ENCODE measurements around the gene FAM187B. TPM values are rescaled to one million over a fixed set of nuclear protein-coding genes. Genes with fewer than 3 reads are reported as not detected.
"Not testable (repeated sequence)": the region's sequence is repeated elsewhere in the genome, so short reads cannot be mapped to it uniquely, and the experiment has no call there.

The FAM187B gene
- total RNA-seq, 1 donor from 2014 or later: not detected

DNA sequence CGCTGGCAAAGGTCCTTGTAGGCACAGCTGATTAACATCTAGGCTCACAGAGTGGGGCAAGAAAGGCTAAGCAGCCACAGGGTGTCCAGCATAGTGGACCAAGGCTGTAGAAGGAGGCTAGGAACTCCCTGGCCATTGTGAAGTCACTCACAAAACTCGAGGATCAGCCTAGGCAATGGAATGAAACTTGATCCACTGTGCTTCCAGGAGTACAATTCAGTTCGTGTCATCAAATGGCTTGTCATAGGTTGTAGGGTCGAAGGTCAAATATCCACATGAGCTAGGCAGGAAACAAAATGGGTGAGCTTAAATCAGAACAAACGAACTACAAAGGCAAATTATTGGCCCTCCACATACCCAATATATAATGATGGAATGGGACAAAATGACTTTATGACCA lies 4.4 kb upstream of the FAM187B start:
- Mint-ChIP-seq H3K27me3 (peaks cover 8% of the 10 kb centered on the region), H3K36me3 (ENCODE audit: low read depth) (no peaks in the 10 kb centered on the region), H3K4me3 (no peak overlapping the region), H3K4me1 (peaks cover 2% of the 10 kb centered on the region), H3K27ac (no peak overlapping the region), H3K9me3 (no peaks in the 10 kb centered on the region)
- intact Hi-C loops (cut with micrococcal nuclease): no loop called here
- DNase-seq: no peak

DNA sequence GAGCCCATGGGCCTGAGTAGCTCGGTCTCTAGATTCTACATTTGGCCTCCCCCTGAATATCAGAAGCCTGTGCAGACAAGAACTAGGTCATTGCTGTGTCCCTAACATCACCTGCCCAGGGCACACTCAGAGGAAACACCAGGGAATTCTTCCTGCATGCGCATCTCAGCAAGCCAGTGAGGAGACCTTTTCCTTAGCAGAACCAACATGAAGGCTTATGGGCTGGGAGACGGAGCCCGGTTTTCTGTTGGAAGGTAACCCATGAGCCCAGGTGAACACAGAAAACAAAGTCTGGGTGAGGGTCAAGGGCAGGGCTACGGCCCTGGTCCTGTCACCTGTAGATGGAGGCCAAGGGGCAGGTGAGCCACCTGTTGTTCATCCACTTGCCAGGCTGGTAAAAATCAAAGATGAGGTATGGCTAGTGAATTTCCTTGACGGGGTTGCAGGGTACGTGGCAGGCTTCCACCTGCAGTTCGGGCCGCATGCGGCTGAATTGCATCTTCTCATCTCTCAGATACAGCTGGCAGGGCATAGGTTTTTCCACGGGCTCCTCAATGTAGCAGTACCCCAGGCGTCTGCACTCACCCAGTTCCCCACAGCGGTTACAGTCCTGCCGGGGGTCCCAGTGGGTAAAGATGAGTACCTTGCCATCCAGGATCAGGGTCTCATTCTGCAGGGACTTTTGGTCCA lies 3.6 kb upstream of the FAM187B start:
- Mint-ChIP-seq H3K27ac (no peak overlapping the region), H3K4me3 (no peak overlapping the region), H3K36me3 (ENCODE audit: low read depth) (no peaks in the 10 kb centered on the region), H3K4me1 (peaks cover 2% of the 10 kb centered on the region), H3K27me3 (peaks cover 8% of the 10 kb centered on the region), H3K9me3 (no peaks in the 10 kb centered on the region)
- intact Hi-C loops (cut with micrococcal nuclease): no loop called here
- DNase-seq: no peak

DNA sequence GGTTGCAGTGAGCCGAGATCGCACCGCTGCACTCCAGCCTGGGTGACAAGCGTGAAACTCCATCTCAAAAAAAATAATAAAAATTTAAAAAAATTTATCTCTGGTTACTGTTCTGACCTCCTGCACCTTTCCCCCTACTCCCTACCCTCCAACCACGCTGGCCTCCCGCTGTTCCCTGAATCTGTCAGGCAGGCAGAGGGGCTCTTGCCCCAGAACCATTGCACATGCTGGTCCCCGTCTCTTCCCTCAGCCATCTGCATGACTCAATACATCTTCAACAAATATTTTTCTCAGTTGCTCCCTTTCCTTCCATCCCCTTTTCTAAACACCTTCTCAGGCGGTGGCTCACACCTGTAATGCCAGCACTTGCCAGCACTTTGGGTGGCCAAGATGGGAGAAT lies 1.1 kb upstream of the FAM187B start:
- peaks cover 7% of the 10 kb centered on the region for H3K4me1 Mint-ChIP-seq
- H3K4me3 Mint-ChIP-seq: no peak overlapping the region
- no peaks in the 10 kb centered on the region for H3K36me3 Mint-ChIP-seq (ENCODE audit: low read depth)
- peaks cover 8% of the 10 kb centered on the region for H3K27me3 Mint-ChIP-seq
- no peak for DNase-seq
- no peak overlapping the region for H3K27ac Mint-ChIP-seq
- intact Hi-C loops (cut with micrococcal nuclease): no loop called here
- no peaks in the 10 kb centered on the region for H3K9me3 Mint-ChIP-seq

DNA sequence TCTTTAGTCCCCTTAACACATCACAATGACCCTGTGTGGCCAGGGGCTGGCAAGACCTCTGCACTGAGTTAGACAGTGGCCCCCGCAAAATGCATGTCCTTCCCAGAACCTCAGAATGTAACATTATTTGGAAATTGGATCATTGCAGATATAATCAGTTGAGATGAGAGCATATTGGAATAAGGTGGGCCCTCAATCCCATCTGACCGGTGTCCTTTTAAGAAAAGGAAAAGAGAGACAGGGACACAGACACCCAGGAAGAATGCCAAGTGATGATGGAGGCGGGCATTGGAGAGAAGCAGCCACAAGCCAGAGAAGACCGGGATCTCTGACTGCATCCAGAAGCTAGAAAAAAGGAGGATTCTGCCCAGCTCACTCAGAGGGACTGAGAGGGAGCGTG lies 1.8 kb downstream of the FAM187B start:
- no peaks in the 10 kb centered on the region for H3K36me3 Mint-ChIP-seq (ENCODE audit: low read depth)
- H3K9me3 Mint-ChIP-seq: peaks cover 5% of the 10 kb centered on the region
- peaks cover 3% of the 10 kb centered on the region for H3K27me3 Mint-ChIP-seq
- H3K4me1 Mint-ChIP-seq: peaks cover 12% of the 10 kb centered on the region
- no peak overlapping the region for H3K27ac Mint-ChIP-seq
- H3K4me3 Mint-ChIP-seq: no peak overlapping the region
- no peak for DNase-seq
- intact Hi-C loops (cut with micrococcal nuclease): no loop called here

DNA sequence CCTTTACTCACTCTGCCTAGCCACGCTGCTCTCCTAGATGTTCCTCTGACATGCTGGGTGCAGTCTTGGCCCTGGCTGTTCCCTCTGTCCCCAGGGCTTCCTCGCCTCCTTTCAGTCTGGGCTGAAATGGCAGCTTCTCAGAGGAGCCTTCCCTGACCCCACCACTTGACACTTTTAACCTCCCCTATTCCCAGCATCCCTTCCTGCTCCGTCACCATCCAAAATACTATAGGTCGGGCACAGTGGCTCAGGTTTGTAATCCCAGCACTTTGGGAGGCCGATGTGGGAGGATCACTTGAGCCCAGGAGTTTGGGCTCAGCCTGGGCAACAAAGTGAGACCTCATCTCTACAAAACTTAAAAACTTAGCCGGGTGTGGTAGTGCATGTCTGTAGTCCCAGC lies 2.6 kb downstream of the FAM187B start:
- intact Hi-C loops (cut with micrococcal nuclease): no loop called here
- H3K4me3 Mint-ChIP-seq: no peak overlapping the region
- peaks cover 12% of the 10 kb centered on the region for H3K4me1 Mint-ChIP-seq
- H3K27ac Mint-ChIP-seq: no peak overlapping the region
- DNase-seq: no peak
- H3K9me3 Mint-ChIP-seq: peaks cover 5% of the 10 kb centered on the region
- no peaks in the 10 kb centered on the region for H3K36me3 Mint-ChIP-seq (ENCODE audit: low read depth)
- peaks cover 3% of the 10 kb centered on the region for H3K27me3 Mint-ChIP-seq

DNA sequence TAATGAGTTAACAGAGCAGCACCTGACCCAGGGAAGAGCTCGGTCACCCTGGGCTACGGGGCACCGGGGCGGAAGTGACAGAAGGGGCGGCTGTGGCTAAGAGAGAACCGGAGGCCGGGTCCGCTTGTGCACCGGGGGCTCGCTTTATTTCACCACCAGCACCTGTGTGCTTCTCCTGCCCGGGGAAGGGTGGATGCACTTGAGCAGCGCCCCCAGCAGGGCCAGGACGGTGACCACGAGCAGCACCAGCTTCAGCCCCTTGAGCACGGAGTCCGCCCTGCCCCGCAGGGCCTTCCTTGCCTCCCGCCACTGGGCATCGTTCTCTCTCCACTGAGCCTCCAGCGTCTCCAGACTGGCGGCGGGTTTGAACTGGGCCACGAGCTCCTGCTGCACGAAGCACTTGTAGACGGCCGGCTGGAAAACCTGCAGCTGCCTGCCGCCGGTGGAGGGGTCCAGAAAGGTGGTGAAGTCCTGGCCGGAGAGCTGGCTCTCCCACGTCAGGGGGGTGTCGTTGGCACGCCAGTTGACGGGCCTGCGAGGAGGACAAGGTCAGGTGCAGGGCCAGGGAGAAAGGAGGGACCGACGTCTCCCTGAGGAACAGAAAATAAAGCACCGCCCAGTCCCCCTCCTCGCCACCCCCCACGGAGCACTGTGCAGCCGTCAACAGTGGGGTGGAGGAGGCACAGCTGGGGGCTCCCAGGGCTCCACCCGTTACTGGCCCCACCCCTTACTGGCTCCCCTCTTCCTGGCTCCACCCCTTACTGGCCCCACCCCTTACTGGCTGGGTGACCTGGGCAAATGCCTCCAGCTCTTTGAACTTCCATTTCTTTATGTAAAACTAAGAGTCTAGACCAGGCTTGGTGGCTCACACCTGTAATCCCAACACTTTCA lies 3.6 kb downstream of the FAM187B start:
- peaks cover 3% of the 10 kb centered on the region for H3K27me3 Mint-ChIP-seq
- no peaks in the 10 kb centered on the region for H3K36me3 Mint-ChIP-seq (ENCODE audit: low read depth)
- intact Hi-C loops (cut with micrococcal nuclease): no loop called here
- H3K9me3 Mint-ChIP-seq: peaks cover 5% of the 10 kb centered on the region
- peaks cover 12% of the 10 kb centered on the region for H3K4me1 Mint-ChIP-seq
- H3K27ac Mint-ChIP-seq: no peak overlapping the region
- H3K4me3 Mint-ChIP-seq: no peak overlapping the region
- DNase-seq: peak; percentile 69

DNA sequence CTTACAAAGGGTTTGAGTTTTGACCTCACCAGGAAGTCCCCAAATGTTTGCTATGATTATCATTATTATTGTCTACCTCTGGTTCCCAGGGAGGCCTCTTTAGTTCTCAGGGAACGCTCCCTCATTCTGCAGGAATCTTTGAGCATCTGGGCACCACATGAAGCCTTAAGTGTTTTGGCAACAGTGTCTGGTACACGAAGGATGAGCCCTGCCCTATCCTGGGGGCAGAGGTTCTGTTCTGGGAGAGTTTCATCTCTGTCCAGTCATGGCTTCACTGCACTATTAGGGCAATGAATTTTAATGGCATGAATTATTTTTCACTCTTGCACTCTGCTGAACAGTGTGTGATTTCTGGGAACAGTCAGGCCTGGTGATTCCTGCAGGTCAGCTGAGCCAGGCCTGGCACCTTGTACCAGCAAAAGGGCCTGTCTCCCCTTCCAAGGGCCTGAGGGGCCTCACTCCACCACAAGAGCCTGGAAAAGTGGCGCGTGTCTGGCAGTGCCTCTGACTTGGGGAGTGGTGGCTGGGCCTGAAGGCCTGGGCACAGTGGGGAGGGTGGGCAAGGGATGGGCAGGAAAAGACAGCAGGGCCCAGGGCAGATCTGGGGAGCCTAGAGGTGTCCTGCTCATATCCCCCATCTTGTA lies 4.6 kb downstream of the FAM187B start:
- H3K27me3 Mint-ChIP-seq: no peaks in the 10 kb centered on the region
- peaks cover 12% of the 10 kb centered on the region for H3K4me1 Mint-ChIP-seq
- intact Hi-C loops (cut with micrococcal nuclease): no loop called here
- H3K27ac Mint-ChIP-seq: no peak overlapping the region
- no peak for DNase-seq
- H3K9me3 Mint-ChIP-seq: peaks cover 9% of the 10 kb centered on the region
- H3K36me3 Mint-ChIP-seq (ENCODE audit: low read depth): peaks cover 3% of the 10 kb centered on the region
- H3K4me3 Mint-ChIP-seq: no peak overlapping the region

DNA sequence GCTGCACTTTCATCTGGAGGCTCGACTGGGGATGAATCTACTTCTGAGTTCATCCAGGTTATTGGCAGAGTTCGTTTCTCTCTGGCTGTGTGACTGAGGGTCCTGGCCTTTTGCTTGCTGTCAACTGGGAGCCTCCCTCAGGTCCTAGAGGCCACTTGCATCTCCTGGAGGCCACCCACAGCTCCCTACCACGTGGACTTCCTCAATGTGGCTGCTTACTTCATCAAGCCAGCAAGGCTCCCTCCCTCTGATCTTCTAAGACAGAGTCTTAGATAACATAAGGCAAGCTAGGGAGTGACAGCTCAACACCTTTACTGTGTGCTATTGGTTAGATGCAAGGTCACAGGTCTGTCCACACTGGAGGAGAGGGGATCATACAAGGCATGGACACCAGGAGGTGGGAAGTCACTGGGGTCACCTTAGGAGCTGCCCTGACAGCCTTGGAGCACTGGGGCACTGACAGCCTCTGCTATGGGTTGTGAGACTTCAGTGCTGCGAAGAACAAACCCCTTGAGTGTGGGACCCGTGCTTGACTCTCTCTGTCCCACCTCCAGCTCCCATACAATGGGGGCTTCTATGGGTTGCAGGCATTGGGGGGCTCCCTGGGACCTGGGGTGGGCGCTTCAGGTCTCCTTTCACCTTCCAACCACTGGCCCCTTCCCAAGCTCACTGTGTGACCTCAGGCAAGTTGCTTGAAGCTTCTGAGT lies 5.3 kb downstream of the FAM187B start:
- DNase-seq: no peak
- Mint-ChIP-seq H3K27ac (no peak overlapping the region), H3K36me3 (ENCODE audit: low read depth) (peaks cover 3% of the 10 kb centered on the region), H3K4me3 (no peak overlapping the region), H3K4me1 (peaks cover 12% of the 10 kb centered on the region), H3K9me3 (peaks cover 9% of the 10 kb centered on the region), H3K27me3 (no peaks in the 10 kb centered on the region)
- intact Hi-C loops (cut with micrococcal nuclease): no loop called here

DNA sequence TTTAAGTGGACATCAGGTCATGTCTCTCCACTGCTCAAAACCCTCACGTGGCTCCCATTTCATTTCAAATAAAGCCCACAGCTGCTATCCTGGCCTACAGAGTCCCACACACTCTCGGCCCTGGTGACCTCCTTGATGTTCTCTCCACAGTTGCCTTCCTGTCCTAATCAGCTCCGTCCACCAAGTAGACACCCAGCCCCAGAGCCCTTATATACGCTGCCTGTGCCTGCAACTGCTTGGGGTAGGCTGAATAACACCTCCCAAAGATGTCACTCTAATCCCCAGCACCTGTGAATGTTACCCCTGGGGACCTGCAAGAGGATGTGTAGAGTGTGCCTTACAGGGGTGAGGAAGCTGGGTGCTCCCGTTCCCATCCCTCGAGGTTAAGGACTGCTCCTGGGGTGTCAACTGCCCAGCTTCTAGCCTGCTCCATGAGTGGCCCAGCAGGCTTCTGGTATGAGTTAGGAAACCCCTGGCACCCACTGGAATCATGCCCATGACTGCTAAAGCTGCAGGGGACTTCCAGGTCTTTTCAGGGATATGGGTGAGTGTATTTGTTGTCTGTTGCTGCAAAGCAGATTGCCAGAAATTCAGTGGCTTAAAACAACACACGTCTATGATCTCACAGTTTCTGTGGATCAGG lies 6.0 kb downstream of the FAM187B start:
- no peak for DNase-seq
- H3K4me1 Mint-ChIP-seq: peaks cover 12% of the 10 kb centered on the region
- H3K27me3 Mint-ChIP-seq: no peaks in the 10 kb centered on the region
- peaks cover 3% of the 10 kb centered on the region for H3K36me3 Mint-ChIP-seq (ENCODE audit: low read depth)
- no peak overlapping the region for H3K27ac Mint-ChIP-seq
- H3K9me3 Mint-ChIP-seq: peaks cover 9% of the 10 kb centered on the region
- H3K4me3 Mint-ChIP-seq: no peak overlapping the region
- intact Hi-C loops (cut with micrococcal nuclease): no loop called here

DNA sequence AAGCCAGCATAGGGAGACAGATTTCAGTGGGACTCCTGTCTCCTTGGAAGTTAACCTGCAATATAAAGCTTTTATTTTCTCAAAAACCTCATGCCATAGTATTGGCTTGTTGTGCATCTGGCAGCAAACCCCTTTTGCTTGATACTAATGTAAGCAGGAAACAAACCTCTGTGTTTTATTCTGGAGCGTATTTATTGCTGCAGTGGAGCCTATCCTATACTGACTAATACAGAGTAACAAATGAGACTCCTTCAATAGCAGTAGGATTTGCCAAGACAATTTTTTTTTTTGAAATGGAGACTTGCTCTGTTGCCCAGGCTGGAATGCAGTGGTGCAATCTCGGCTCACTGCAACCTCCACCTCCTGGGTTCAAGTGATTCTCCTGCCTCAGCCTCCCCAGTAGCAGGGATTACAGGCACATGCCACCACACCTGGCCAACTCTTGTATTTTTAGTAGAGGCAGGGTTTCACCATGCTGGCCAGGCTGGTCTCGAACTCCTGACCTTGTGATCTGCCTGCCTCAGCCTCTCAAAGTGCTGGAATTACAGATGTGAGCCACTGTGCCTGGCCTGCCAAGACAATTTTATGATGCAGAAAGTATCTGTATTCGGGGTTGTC lies 7.5 kb downstream of the FAM187B start:
- DNase-seq; H3K36me3 Mint-ChIP-seq (ENCODE audit: low read depth); intact Hi-C loops (cut with micrococcal nuclease); H3K4me3 Mint-ChIP-seq; H3K9me3 Mint-ChIP-seq; H3K27me3 Mint-ChIP-seq; H3K27ac Mint-ChIP-seq: not testable (repeated sequence)
- H3K4me1 Mint-ChIP-seq: peaks cover 18% of the 10 kb centered on the region

DNA sequence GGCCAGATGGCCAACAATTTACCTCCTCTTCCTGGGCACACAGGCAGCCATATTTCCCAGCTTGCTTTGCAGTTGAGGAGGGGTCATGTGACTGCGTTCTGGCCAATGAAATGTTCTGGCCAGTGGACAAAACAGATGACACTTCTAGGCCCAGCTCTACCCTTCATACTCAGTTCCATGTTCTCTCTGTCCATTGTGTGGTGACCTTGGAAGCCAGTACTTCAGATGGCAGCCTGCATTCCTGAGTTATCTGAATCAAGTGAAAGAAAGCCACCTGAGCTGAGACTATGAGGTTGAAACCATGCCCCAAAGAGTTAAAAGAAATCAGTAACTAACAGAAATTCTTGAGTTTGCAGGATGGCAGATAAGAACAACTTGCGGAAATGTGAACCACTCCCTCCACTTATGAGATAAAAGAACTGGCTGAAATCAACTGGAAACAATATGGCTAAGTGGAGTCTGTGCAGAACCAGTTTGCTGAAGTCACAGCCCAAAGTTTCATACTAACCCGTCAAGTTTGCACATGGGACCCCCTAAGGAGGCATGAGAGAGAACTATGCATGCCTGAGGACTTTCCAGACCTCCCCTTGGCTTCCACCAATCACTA lies 8.1 kb downstream of the FAM187B start:
- intact Hi-C loops (cut with micrococcal nuclease): no loop called here
- peaks cover 7% of the 10 kb centered on the region for H3K36me3 Mint-ChIP-seq (ENCODE audit: low read depth)
- no peaks in the 10 kb centered on the region for H3K27me3 Mint-ChIP-seq
- no peak overlapping the region for H3K27ac Mint-ChIP-seq
- no peak for DNase-seq
- peaks cover 14% of the 10 kb centered on the region for H3K4me1 Mint-ChIP-seq
- peaks cover 9% of the 10 kb centered on the region for H3K9me3 Mint-ChIP-seq
- H3K4me3 Mint-ChIP-seq: no peak overlapping the region

DNA sequence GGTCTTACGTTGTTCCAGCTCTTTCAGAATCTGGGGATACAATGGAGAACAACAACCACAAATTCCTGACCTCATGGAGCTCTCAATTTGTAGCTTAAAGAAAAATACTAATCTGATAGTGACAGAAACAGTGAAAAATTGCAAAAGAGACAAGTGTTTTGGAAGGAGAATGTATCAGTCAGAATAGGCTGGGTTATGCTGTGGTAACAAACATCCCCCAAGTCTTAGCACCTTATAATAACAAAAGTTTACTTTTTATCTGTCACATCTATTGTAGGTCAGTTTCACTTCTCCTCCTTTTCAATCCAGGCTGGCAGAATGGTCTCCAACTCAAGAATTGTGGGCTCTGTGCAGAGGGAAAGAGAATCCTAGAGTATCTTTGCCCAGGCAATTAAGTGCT lies 9.5 kb downstream of the FAM187B start:
- H3K4me1 Mint-ChIP-seq: peaks cover 22% of the 10 kb centered on the region
- H3K36me3 Mint-ChIP-seq (ENCODE audit: low read depth): peaks cover 7% of the 10 kb centered on the region
- H3K27ac Mint-ChIP-seq: no peak overlapping the region
- peaks cover 9% of the 10 kb centered on the region for H3K9me3 Mint-ChIP-seq
- intact Hi-C loops (cut with micrococcal nuclease): no loop called here
- no peak for DNase-seq
- H3K4me3 Mint-ChIP-seq: no peak overlapping the region
- H3K27me3 Mint-ChIP-seq: no peaks in the 10 kb centered on the region

DNA sequence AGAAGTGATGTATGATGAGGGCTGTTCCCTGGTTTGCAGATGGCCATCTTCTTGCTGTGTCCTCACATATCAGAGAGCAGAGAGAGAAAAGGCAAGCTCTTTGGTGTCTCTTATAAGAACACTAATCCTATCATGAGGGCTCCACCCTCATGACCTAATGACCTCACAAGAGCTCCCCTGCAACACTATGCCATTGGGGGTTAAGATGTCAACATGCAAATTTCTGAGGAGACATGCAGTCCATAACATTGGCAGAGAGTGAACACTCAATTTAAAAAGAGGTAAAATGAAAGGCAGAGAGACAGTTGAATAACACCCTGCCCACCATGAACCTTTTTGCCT lies 10.9 kb downstream of the FAM187B start:
- no peaks in the 10 kb centered on the region for H3K27me3 Mint-ChIP-seq
- no peak overlapping the region for H3K4me3 Mint-ChIP-seq
- peaks cover 7% of the 10 kb centered on the region for H3K36me3 Mint-ChIP-seq (ENCODE audit: low read depth)
- intact Hi-C loops (cut with micrococcal nuclease): no loop called here
- H3K9me3 Mint-ChIP-seq: peaks cover 4% of the 10 kb centered on the region
- no peak overlapping the region for H3K27ac Mint-ChIP-seq
- peaks cover 31% of the 10 kb centered on the region for H3K4me1 Mint-ChIP-seq
- no peak for DNase-seq

Data from activated CD4-positive, alpha-beta T cell treated with anti-CD3 and anti-CD28 coated beads, Interleukin-2, amount 10 ng/mL, durations not matched to agents 24 days and 14 days (primary cell).